C4-2B (cell line): ENCODE data around the gene FAM228A.

Source experiments
- H3K27ac ChIP-seq: fragments of 450-650 bp; 2 replicates; pipeline ENCODE4 v1.5.1; 2017
- ZFX ChIP-seq: fragments of 450-650 bp; IDR thresholded peaks from 2 replicates; pipeline ENCODE4 v1.6.1; 2017
- TF ChIP-seq, protein P1 (sequence below): fragments of 450-650 bp; conservative IDR thresholded peaks from 2 replicates; pipeline ENCODE4 v1.5.1; 2017; ENCODE audit warnings: mild to moderate bottlenecking

Gene FAM228A

GRCh38 chr2:24176326-24176725 is 1.5 kb downstream of the FAM228A start:
- TF ChIP-seq, protein P1, sequence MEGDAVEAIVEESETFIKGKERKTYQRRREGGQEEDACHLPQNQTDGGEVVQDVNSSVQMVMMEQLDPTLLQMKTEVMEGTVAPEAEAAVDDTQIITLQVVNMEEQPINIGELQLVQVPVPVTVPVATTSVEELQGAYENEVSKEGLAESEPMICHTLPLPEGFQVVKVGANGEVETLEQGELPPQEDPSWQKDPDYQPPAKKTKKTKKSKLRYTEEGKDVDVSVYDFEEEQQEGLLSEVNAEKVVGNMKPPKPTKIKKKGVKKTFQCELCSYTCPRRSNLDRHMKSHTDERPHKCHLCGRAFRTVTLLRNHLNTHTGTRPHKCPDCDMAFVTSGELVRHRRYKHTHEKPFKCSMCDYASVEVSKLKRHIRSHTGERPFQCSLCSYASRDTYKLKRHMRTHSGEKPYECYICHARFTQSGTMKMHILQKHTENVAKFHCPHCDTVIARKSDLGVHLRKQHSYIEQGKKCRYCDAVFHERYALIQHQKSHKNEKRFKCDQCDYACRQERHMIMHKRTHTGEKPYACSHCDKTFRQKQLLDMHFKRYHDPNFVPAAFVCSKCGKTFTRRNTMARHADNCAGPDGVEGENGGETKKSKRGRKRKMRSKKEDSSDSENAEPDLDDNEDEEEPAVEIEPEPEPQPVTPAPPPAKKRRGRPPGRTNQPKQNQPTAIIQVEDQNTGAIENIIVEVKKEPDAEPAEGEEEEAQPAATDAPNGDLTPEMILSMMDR: no peak
- TF ChIP-seq ZFX: no peak
- H3K27ac ChIP-seq: no peak overlapping the region

DNA sequence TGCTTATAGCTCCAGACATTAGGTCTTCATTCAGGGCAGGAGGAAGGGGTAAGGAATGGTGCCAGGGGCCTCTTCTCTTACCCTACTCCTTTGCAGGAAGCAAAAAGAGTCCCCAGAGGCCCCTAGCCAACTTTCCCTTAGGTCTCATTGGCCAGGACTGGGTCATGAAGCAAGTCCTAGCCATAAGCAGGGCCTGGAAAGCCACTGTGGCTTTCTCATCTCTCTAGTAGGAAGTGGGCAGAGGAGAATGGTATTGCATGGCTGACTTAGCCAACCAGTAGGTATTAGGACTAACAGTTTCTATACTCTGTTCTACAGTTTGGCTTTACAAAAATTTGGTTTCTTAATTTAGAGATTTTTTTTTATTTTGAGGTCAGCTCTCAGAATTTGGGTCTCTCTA is 4.8 kb downstream of the FAM228A start:
- H3K27ac ChIP-seq: no peak overlapping the region
- TF ChIP-seq ZFX: no peak
- TF ChIP-seq, protein P1: no peak

DNA sequence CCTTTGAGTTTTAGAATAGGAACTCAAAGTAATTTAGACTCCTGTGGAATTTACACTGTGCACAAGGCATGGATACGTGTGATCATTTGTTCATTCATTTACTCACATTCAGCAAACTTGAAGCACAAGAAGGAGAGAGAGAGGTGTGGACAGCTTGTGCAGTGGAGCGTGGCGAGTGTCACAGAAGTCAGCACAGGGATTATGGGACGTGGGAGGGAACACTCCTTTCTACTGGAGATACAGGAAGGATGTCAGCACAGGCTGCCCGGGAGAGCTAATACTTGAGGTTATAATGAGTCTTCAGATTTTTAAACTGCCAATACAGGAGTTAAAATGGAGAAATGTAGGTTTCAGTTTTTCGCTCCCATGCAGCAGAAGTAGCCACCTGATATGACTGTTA is 7.0 kb downstream of the FAM228A start:
- TF ChIP-seq, protein P1: no peak
- TF ChIP-seq ZFX: no peak
- H3K27ac ChIP-seq: no peak overlapping the region

DNA sequence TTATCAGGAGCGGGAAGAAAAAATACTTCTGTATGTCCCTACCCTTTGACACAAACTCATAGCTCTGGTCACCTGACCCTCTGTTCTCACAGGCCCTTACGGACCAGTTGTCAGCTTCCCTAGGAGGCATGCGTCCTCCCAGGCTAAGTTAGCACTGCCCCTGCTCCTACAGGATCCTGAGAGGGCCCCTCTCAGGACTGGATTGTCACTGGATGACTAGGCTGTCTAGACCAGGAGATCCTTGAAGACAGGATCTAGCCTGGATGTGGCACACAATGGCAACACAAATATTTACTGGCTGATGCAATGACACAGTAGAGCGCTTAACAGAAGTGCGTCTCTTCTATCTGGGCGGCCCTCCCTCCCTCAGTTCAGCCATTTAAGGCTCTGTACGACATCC is 7.7 kb downstream of the FAM228A start:
- TF ChIP-seq, protein P1: no peak
- no peak for TF ChIP-seq ZFX
- no peak overlapping the region for H3K27ac ChIP-seq

DNA sequence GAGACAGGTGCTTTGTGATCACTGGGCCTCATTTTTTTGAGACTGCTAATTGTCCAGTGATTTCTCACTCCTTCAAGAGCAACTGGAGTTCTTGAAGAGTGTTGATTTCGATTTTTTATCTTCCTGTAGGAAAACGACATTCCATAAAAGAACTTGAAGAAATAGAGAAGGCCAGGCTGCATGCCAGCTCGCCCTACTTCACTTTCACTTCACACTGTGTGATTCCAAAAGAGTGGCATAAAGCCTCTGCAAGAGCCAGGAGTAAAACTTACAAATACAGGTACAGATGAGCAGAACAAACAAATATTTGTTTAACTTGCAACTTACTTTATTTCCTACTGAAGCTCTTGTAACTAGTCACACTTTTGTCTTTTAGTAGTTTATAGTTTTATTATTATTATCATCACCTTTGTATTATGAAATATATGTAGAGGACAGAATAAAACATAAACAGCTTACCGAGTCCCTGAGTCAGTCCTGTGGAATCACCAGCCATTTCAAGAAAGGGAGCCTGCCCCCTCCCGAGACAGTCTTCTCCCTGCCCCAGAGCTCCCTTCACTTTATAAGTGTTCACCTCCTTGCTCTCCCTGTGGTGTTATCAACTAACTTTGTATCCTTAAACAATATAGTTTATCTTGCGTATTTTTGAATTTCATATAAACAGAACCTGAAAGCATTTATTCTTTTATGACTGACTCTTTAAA is 8.7 kb downstream of the FAM228A start:
- TF ChIP-seq, protein P1: no peak
- TF ChIP-seq ZFX: no peak
- no peak overlapping the region for H3K27ac ChIP-seq

DNA sequence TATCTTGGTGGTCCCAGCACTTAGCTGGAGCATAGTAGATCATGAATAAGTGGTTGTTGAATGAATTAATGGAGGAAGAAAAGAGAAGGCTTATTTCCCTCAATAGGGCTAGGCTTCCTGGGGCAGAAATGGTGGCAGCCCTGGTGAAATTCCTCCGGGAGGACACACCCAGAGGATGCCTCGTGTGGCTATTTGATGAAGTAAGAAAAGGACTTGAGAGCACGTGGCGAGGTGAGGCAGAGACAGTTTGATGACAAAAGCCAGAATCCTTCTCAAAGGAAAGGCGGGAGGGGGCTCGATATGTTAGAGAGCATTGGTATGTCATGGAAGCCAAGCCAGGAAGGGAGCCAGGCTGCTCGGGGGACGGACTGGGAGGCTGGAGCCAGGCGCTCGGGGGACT is 14.7 kb downstream of the FAM228A start:
- H3K27ac ChIP-seq: no peak overlapping the region
- TF ChIP-seq ZFX: no peak
- TF ChIP-seq, protein P1: no peak

DNA sequence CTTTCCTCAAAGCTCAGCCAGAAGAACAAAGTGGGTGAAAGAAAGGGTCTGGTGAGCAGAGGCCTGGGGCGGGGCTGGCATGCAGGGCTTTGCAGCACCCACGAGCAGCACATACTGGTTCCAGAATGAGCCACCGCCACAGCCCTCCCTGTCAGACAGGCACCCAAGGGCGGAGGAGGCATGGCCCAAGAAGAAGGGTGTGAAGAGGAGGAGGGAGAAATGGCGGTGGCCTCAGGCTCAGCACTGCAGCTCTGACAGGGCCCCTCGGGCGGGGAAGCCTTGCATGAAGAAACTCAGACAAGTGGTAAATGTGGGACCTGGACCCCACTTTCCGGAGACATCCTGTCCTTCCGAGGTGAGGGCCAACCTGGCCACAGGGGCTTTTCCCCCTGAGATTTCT is 15.7 kb downstream of the FAM228A start:
- no peak overlapping the region for H3K27ac ChIP-seq
- no peak for TF ChIP-seq ZFX
- TF ChIP-seq, protein P1: no peak
